Measurements from ENCODE around the gene COL6A3.

Gene COL6A3

DNA sequence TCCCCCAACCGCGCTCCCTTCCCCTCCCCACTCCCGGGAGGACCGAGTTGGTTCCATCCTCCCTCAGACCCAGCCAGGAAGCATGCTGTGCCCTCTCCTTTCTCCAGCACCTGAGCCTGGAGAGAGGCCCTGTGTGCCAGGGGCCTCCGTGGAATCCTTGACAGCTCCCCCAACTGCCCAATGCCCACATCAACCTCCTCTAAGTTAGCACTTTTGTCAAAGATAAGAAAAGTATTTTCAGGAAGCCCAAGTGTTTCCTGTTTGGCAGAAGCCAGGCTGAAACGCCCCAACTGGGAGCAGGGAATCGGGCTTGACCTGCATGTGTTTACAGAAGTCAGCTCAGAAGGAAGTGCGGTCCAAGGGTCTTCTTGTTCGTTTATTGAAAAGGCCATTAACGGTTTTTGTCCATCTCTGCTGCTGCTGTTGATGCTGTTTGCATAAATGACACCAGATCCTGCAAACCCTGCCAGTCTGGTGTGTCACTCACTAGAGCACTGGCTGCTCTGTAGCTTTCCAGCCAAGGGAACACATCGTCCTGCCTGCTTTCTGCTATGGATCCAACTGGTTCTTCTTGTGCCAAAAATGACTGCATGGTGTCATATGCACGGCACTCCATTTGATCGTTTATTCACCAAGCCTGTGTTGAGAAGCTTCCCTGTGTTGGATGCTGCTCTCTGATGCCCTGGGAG, 35.4 kb upstream of the COL6A3 start:
- peak; percentile 61 for DNase-seq (ENCODE audit: low read depth)
- no peak overlapping the region for H3K4me3 ChIP-seq (ENCODE audit: control insufficient read depth, low read depth, low read length)
- no peak for TF ChIP-seq CTCF (conservative IDR thresholded peaks at IDR 0.05; ENCODE audit: control insufficient read depth, insufficient read depth, low read depth, low read length)

- no peak overlapping the region for H3K4me3 ChIP-seq (ENCODE audit: control insufficient read depth, low read depth, low read length)
- DNase-seq (ENCODE audit: low read depth): no peak
- no peak for TF ChIP-seq CTCF (conservative IDR thresholded peaks at IDR 0.05; ENCODE audit: control insufficient read depth, insufficient read depth, low read depth, low read length)
These were observed 34.7 kb upstream of the COL6A3 start for GRCh38 chr2:237448626-237449025.

- no peak for DNase-seq (ENCODE audit: low read depth)
- TF ChIP-seq CTCF (conservative IDR thresholded peaks at IDR 0.05; ENCODE audit: control insufficient read depth, insufficient read depth, low read depth, low read length): no peak
- H3K4me3 ChIP-seq (ENCODE audit: control insufficient read depth, low read depth, low read length): no peak overlapping the region
These were observed 34.2 kb upstream of the COL6A3 start for GRCh38 chr2:237448171-237448570.

- TF ChIP-seq CTCF (conservative IDR thresholded peaks at IDR 0.05; ENCODE audit: control insufficient read depth, insufficient read depth, low read depth, low read length): no peak
- no peak overlapping the region for H3K4me3 ChIP-seq (ENCODE audit: control insufficient read depth, low read depth, low read length)
- no peak for DNase-seq (ENCODE audit: low read depth)
These were observed 33.5 kb upstream of the COL6A3 start for GRCh38 chr2:237447496-237447895.

- no peak for TF ChIP-seq CTCF (conservative IDR thresholded peaks at IDR 0.05; ENCODE audit: control insufficient read depth, insufficient read depth, low read depth, low read length)
- H3K4me3 ChIP-seq (ENCODE audit: control insufficient read depth, low read depth, low read length): no peak overlapping the region
- DNase-seq (ENCODE audit: low read depth): no peak
These were observed 32.3 kb upstream of the COL6A3 start for GRCh38 chr2:237446338-237446665.

DNA sequence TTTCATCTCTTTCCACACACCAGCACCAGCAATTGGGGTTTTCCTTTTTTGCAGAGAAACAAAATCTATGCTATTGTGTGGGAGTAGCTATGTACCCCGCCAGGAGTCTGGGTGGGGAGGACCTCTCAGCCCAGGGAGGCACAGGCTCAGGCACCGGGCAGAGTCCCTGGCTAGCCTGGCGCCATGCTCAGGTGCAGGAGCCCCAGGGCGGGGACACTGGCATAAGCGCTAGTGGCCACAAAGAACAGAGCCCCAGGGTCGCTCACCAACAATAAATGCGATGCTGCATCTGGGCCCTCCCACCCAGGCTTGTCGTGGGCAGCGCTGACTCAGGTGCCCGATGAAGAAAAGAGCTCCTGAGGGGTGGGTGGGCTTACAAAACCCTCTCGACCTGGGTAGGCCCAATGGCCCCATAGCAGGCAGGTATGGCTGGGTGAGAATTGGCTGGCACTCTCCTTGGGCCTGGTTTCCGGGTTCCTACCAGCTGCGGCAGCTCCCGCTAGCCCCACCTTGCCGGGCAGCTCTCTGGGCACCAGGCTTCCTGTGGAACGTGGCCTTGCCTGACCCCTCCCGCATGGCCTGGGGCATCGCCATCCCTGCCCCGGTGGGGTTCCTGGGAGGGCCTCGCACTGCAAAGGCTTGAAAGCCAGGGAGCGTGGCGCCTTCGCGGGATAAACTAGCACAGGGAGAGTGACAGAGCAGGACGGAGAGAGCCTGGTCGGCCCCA, 31.8 kb upstream of the COL6A3 start:
- no peak for TF ChIP-seq CTCF (conservative IDR thresholded peaks at IDR 0.05; ENCODE audit: control insufficient read depth, insufficient read depth, low read depth, low read length)
- no peak overlapping the region for H3K4me3 ChIP-seq (ENCODE audit: control insufficient read depth, low read depth, low read length)
- DNase-seq (ENCODE audit: low read depth): no peak
